Glomerular visceral epithelial cell (primary cell): ENCODE results near the gene NOL3.

Source experiments
- DNase-seq: peaks from one replicate; pipeline ENCODE4 v3.0.0-alpha.2; 2016; ENCODE audit errors: extremely low spot score

NOL3 gene

GRCh38 chr16:67206838-67207248 lies 36.5 kb downstream of the NOL3 start:
- no peak for DNase-seq

DNA sequence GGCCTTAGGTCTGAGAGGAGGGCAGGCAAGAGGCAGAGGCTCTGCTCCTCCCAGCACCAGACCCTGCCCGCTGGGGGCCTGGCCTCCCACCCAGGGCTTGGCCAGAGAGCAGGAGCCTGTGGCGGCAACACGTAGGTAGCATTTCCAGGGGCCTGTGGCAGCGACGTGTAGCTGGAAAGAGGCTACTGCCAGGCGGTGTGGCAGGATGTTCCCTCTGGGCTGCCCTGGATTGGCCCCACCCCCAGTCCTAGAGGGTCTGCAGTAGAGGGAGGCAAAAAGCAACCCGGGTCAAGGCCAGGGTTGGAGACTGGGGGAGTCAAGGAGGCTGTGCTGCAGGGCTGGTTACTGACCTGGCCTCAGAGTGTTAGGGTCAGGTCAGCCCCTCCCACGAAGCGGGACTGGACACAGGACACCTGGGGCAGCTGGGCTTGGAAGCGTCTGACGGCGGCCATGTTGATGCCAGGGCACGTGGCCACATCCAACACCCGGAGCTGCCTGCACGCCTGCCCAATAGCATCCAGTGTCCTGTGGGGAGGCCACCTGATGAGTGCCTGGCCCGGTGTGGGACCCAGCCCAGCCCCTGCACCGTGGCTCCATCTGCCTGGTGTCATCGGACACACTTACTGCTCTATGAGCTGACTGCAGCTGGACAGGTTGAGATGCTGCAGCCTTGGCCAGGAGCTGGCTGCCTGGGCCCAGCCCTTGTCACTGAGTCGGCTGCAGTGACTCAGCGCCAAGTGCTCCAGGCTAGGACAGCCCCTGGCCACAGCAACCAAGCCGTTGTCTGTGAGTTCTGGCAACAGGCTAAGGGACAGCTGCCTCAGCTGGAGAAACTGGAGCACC lies 37.1 kb downstream of the NOL3 start:
- DNase-seq = no peak

DNA sequence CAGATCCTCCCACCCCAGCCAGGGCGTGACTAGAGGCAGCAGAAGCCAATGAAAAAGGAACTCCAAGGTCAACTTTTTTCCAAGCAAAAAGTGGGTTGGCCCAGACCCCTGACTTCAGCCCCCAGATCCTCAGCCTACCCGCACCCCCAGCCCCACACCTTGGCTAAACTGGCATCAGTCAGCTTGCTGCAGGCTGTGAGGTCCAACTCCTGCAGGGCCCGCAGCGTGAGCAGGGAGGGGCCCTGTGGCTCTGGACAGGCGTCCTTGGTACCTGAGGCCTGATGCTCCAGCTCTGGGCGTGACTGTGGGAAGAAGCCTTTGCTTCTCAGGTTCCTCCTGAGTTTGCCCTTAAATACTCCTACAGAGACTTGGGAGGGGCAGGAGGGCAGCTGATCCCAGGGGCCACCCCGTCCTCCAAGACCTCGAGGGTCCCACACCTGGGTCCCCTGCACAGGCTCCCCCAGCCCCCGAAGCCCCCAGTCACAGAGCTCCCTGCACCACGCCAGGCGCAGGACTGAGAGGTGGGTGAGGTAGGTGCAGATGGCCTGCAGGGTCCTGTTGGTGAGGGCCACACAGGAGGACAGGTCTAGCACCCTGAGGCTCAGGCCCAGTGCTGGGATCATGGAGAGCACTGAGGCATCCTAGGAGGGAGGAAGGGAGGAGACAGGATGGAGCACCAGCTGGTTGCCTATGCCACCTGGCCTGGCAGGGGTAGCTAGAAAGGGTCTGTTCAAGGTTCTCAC lies 38.0 kb downstream of the NOL3 start:
- DNase-seq = no peak

DNA sequence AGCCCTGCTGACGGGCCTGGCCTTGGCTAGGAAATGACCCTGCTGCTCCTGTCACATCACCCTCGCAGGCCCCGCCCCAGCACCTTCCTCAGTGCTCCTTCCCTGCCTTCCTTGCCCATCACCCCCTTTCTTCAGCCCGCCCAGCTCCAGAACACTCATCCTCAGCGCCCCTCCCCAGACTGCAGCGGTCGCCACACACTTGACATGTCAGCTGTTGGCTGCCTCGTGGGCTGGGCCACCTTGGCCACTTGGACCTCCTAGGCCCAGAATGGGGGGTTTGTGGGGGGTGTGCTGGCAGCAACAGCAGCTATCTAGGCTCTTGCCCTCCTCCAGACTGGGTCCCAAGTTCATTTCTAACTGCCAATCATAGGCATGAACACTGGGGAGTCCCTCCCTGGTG lies 39.2 kb downstream of the NOL3 start:
- DNase-seq = no peak

DNA sequence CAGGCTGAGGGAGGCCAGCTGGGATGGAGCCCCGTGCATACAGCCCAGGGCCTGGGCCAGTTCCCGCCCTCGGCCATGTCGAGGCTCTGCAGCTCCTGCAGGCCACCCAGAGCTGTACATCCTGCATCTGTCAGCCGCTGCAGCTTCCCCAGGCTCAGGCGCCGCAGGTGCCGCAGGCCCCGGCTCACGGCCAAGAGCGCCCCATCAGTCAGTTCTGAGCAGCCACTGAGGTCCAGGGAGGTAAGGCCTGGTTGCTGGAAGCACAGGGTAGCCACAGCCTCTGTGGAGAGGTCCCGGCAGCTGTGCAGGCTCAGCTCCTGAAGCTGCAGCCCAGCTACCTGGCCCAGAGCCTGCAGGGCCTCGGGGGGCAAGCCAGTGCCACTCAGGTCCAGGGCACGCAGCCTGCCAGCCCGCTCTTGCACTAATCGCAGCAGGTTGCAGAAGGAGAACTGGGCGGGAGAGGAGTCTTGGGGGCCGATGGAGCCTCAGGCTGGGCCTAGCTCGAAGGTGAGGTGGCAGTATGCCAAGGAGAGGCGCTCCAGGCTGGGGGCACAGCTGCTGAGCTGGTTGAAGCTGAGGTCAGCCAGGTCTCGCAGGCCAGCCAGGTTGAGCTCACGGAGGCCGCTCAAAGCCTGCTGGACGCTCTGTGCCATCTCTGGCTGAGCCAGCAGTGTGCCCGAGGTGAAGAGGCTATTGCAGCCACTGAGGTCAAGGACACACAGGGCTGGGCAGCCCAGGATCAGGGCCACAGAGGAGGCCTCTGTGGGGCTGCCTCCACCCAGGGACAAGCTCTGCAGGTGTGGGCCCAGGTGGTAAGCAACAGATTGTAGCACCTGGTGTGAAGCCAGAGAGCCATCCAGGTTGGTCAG lies 40.0 kb downstream of the NOL3 start:
- DNase-seq = no peak

DNA sequence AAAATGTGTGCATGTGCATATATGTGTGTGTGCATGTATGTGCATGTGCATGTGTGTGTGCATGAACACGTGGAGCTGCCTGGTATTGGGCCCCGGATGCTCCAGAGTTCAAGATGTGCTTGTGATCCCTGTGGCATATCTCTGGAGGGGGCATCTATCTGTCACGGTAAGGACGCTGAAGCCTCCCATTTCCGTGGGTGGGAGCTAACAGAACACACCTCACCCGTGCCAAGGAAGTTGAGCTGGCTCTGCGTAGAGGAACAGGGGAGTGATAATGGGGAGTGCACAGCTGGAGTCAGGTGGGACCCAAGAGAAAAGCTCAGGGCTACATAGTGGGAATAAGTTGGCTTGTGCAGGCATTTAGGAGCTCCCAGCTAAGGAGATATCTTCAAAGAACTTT lies 41.3 kb downstream of the NOL3 start:
- no peak for DNase-seq

DNA sequence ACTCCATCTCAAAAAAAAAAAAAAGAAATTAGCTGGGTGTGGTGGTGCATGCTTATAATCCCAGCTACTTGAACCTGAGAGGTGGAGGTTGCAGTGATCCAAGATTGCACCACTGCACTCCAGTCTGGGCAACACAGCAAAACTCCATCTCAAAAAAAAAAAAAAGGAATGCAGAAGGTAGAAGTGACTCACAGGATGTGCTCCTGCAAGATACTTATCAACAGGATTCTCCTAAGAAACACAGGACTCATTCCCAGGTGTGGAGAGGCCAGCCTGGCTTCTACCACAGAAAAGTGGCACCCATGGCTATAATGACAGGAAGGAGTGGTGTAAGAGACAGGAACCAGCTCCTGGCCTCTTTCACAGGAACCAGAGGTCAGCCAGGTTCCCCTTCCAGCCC lies 42.4 kb downstream of the NOL3 start:
- DNase-seq = peak; percentile 19

DNA sequence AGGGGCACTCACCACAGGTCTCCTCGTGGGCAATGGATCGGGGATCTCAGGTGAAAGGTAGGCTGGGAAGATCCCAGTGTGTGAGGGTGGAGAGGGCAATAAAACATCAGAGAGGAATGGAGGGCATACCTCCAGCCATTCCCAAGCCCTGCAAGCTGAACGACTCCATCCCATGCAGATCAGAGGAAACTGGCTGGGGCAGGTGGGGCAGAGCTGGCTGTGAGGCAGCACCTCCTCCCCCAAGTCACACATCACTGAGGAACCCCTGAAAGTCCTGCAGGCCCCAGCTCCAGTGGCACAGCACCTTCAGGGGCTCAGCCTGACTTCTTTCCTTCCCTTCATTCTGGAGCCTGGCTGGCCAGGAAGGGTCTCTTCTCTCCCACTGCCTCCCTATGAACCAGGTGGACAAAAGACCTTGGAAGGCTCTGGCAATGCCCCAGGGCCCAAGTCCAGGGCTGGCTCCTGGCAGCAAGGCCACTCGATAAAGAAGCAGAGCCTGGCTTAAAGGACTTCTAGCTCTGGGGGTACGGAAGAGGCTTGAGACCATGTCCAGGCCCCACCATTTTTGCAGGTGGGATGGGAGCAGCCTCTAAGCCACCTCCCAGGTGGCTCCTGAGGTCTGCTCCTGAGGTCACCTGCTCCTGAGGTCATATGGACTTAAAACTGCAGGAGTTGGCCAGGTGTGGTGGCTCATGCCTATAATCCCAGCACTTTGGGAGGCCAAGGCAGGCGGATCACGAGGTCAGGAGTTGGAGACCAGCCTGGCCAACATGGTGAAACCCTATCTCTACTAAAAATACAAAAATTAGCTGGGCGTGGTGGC lies 43.1 kb downstream of the NOL3 start:
- DNase-seq = no peak

- no peak for DNase-seq
Observed at GRCh38 chr16:67215706-67216105, 45.4 kb downstream of the NOL3 start.

DNA sequence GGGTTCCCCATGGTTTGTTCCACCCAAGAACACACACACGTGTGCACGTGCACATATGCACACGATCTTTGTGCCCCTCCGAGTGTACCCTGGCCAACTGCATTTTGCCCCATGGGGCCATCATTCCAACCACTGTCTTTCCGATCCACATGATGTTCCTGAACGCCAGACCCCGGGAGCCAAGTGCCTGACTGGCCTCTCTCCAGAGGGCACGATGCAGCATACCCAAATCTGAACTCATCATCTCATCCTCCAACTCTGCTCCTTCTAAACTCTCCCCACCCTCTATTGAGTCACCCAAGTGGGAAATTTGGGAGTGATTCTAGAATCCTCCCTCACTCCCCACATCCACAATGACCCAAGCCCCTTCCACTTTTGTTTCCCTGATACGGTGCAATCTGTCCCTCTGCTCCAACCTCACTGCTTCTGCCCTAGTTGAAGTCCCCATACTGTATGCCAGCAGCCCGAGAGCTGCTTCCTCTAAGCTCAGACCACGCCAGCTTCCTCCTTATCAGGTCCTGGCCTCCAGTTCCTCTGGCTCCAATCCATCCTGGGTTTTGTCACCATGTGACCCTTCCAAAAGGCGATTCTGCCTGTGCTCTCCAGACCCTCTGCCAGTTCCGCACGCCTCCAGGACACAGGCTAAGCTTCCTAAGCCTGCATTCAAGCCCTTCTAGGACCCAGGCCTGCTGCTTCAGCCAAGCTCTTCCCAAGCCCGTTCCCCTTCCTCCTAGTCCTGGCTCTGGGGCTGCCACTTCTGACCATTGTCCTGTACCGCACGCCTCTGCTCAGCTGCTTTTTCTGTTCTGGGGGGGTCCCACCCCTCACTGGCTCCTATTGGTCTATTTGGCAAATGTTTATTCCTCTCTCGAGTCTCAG lies 46.5 kb downstream of the NOL3 start:
- DNase-seq = no peak

DNA sequence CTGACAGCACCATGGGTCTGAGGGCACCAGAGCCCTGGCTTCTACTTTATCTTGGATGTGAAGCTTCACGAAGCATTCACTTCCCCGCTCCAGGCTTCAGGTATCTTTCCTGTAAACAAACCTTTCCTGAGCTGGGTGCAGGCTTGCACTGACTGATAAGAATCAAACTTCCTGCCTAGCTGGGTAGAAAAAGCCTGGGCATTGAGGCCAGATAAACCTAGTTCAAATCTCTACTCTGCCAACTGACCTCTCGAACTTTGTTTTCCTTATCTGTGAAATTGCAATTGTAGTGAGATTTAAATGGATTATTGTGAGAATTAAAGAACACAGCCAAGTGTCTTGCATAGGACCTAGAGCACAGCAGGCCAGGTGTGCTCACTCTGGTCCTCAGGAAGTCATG lies 53.7 kb downstream of the NOL3 start:
- no peak for DNase-seq
